AG04449 (cell line): ENCODE data around the gene GJD4.

Source experiments
- CTCF ChIA-PET: fragments of 350-600 bp; formaldehyde crosslinking; extraction: SDS; loops from one replicate; lab custom pipeline; 2021; ENCODE audit warnings: antibody characterized with exemption; lab: Yijun Ruan, JAX
- POLR2A ChIA-PET: fragments of 400-600, 350-600 bp; formaldehyde crosslinking; extraction: SDS; loops from one replicate; lab custom pipeline; 2020; ENCODE audit warnings: antibody characterized with exemption, inconsistent platforms; lab: Yijun Ruan, JAX
- DNase-seq: peaks from one replicate; pipeline ENCODE4 v3.0.0-alpha.2; 2010; ENCODE audit warnings: low read depth, low spot score
- H3K4me3 ChIP-seq: 2 replicates; pipeline ENCODE4 v1.5.1; 2011; ENCODE audit warnings: low read depth, mild to moderate bottlenecking, control low read depth, low read length
- TF ChIP-seq, protein P1 (sequence below): IDR thresholded peaks from one replicate; pipeline ENCODE4 v1.5.1; 2011; ENCODE audit warnings: mild to moderate bottlenecking, moderate library complexity, low read length, control low read depth, inconsistent platforms; ENCODE audit not compliant: insufficient read depth; ENCODE audit errors: missing control alignments

The GJD4 gene

DNA sequence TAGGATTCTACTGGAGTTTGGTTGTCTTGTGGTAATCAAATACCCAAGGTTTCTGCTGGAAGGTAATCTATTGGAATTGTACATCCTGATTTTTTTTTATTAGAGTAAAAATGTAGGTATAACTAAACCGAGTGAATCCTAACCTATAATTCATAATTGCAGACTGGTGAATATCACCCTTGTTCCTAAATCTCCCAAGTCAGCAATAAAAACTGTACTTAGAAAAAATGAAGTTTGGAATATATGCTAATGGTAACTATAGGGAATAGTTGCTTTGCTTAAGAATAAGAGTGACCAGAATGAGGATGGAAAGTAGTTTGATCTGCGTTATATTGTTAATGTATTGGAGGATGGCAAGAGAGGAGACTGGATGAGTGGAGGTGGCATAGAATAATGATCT, 47.7 kb downstream of the GJD4 start:
- TF ChIP-seq, protein P1, sequence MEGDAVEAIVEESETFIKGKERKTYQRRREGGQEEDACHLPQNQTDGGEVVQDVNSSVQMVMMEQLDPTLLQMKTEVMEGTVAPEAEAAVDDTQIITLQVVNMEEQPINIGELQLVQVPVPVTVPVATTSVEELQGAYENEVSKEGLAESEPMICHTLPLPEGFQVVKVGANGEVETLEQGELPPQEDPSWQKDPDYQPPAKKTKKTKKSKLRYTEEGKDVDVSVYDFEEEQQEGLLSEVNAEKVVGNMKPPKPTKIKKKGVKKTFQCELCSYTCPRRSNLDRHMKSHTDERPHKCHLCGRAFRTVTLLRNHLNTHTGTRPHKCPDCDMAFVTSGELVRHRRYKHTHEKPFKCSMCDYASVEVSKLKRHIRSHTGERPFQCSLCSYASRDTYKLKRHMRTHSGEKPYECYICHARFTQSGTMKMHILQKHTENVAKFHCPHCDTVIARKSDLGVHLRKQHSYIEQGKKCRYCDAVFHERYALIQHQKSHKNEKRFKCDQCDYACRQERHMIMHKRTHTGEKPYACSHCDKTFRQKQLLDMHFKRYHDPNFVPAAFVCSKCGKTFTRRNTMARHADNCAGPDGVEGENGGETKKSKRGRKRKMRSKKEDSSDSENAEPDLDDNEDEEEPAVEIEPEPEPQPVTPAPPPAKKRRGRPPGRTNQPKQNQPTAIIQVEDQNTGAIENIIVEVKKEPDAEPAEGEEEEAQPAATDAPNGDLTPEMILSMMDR = no peak
- DNase-seq = no peak
- H3K4me3 ChIP-seq = no peak overlapping the region
- POLR2A ChIA-PET = no interaction called here
- CTCF ChIA-PET = no interaction called here

DNA sequence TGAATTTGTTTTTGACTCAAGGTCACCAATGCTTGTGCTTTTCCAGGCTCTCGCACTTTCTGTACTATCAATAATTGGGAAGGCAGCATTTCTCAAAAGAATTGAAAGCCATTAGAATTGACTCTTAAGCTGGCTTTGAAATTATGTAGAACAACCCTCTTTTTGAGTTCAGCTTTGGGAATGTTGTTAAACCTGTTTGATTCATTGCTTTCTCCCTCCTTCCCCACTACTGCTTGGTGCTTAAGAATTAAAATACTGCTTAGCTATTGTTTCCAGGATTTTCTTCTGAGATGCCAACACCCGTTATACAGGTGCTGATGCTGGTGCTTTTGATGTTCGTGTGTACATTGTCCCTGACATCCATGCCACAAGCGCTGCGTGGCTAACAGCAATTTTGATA, 52.5 kb downstream of the GJD4 start:
- no peak for DNase-seq
- no peak overlapping the region for H3K4me3 ChIP-seq
- TF ChIP-seq, protein P1 = no peak
- ChIA-PET CTCF (no interaction called here), POLR2A (no interaction called here)
